HG03095 (cell line): ENCODE data around the gene RPL36A.

ENCODE experiments used
- ATAC-seq: cut with Tn5 transposase; IDR thresholded peaks from one replicate; pipeline ENCODE4 v1.9.1; 2021; ENCODE audit warnings: moderate library complexity; ENCODE audit not compliant: unreplicated experiment

RPL36A gene

DNA sequence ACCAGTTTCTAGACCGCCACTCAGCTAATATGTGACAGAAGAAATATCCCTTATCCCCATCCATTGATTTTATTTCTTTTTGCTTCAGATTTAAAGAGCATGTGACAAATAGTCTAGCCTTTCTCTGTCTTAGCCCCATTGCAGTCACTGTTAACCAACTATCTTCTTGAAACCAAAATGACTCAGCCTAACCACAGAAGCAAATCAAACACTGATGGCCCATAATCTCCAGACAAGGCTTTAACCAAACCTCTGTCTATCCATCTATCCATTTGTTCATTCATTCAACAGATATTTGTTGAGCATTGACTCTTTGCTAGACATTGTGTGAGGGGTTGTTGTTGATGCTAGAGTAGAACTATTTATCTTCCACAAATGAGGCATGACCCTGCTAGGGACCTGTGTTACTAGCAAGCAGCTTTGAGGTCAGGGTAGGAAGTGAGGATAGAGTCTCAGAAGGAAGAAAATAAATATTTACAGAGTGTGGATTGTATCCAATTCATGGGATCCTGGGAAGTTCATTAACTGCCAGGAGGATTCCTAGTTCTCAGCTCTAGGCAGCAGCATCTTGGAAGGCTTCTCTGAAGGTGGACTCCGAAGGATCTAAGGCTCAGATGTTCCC is 39.8 kb downstream of the RPL36A start:
- ATAC-seq, result peak; percentile 95

DNA sequence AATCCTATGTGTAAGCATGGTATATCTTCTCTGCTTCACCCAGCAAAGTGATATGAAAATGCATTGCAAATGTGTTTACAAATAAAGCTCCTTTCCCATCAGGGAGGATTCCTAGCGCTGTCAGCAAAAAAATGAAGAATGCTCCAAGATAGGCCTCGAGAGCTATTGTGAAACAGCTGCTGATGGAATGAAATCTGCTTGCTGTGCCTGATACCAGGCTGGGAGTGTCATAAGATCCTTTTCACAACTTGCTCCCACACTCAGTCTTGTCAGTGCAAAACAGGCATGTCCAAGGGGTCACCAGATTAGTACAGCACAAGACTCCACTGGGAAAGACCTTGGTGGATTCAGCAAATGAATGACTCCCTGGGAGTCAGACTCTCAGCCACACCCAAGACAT is 51.3 kb downstream of the RPL36A start:
- ATAC-seq, result no peak
